HepG2 (cell line): ENCODE data around the gene THADA.

ENCODE experiments used
- HNRNPH1 ChIP-seq: fragments of 200-400 bp; formaldehyde crosslinking; optimal IDR thresholded peaks from 2 replicates; pipeline ENCODE3; 2017; ENCODE audit warnings: mild to moderate bottlenecking, low read depth, low read length
- SRF ChIP-seq: IDR thresholded peaks from 2 replicates; pipeline ENCODE4 v1.6.1; 2011; ENCODE audit warnings: mild to moderate bottlenecking, low read depth, low read length, moderate library complexity

DNA sequence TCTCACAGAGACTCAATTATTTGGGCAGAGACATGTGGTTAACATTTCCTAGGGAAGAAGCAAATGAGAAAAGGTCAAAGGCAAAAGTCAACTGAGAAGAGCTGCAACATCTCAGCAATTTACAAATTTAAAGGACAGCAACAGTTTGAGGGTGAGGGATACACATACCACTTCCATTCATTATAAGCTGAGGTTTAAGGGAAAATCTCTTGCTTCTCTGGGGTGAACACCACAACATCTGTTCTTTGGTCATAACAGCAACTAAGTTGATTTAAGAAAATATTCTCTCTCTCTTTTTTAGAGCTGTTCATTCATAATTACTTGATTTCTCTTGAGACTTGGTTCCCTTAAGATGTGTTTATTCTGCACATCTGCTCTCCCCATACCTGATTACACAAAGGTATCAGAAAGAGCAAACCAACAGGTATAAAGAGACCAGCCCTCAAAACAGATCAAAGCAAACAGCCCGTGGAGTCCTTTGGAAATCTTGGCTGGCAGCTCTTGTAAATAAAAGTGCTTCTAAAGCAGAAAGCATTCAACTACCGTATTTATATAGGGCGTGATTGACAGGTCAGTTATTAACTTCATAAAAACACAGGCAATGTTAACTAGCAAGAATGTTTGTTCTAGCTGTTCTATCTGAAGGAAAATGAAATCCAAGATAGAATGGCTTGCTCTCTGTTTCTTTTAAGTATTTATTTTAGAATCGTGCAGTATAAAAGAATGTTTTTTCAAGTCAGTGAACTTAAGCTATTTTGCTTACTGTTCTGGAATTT lies 132.8 kb downstream of the THADA start:
- no peak for TF ChIP-seq HNRNPH1
- no peak for TF ChIP-seq SRF
